HG02938 (cell line): ENCODE data around the gene TECPR2.
"Not testable (repeated sequence)": the region's sequence is repeated elsewhere in the genome, so short reads cannot be mapped to it uniquely, and the experiment has no call there.

Experiments
- ATAC-seq: cut with Tn5 transposase; IDR thresholded peaks from one replicate; pipeline ENCODE4 v1.9.1; 2021; ENCODE audit warnings: mild to moderate bottlenecking, moderate library complexity; ENCODE audit not compliant: unreplicated experiment

Gene TECPR2

GRCh38 chr14:102545461-102546265 lies 182.9 kb downstream of the TECPR2 start:
- ATAC-seq = no peak

- no peak for ATAC-seq
These were observed 186.0 kb downstream of the TECPR2 start for GRCh38 chr14:102548616-102549240.

- ATAC-seq = not testable (repeated sequence)
These were observed 188.2 kb downstream of the TECPR2 start for GRCh38 chr14:102550927-102551401.
